HG02870 (cell line): Measurements from ENCODE around the gene ASB12.

Source experiments
- ATAC-seq: cut with Tn5 transposase; IDR thresholded peaks from one replicate; pipeline ENCODE4 v1.9.1; 2021; ENCODE audit warnings: mild to moderate bottlenecking, moderate library complexity; ENCODE audit not compliant: unreplicated experiment

Gene ASB12

DNA sequence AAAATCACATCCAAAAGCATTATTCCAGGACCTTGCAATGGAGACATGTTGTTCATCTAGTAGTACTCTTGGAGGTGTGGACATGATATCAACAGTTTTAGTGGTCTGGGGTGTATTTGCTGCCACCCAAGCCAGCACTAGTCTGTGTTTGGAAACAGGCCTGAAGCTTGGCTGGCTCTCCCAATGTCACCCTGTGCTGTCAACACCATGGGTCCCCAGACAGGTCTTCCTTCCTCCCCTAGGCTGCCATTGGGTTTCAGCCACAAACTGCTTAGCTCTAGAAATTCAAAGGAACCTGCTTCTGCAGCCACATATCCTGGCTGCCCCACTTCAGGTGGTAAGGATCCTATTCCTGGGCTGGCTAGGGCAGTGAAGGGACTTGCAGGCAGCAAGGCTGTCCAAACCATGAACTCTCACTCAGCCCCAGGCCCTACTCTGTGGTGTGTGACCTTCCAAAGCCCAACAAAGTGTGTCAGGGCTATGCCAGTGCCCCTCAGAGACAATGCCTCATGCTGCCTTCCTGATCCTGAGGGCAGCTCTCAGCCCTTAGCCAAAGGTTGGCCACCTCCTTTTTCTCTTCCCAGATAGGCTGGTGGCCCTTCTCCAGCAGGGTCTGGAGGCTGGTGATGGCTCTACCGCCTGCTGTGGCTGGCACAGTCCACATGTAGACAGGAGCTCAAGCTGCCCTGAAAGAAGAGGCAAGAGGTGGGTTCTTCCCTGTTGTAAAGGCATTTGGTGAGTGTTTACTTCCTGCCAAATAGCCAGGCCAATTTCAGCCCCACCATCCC lies 43.2 kb downstream of the ASB12 start:
- ATAC-seq = no peak

DNA sequence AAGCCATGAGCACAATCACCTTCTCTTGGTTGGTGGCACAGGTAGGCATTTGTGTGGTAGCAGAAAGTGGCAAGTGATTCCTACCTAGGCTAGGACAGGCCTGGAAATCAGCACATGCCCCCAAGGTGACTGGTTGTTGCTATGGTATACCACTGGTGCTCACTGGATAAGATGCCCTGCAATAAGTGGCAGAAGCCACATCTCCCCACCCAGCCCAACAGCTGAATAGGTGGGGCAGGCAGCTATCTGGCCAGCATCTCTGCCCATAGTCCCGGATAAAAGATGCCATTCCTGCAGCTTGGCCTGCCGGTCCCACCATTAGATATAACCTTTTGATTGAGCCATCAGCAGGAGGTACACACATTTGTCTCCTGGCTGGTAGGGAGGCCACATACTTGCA lies 46.0 kb downstream of the ASB12 start:
- no peak for ATAC-seq

DNA sequence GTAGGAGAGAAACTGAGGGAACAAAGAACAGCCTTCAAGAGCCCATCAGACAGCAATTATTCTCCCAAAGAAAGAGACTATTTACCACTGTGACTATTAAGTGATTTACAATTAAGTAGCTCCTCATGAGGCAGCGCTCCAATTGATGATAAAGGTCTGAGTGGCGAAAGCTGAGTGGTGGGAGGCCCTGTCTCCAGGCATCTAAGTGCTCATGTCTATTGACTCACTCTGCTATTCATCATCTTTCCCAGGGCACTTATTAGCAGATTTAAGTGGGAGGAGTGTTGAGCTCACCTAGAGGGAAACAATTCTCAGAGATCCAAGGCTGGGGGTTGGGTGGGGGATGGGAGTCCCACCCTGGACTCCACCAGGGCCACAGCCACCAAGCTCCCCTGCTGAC lies 48.2 kb downstream of the ASB12 start:
- no peak for ATAC-seq

DNA sequence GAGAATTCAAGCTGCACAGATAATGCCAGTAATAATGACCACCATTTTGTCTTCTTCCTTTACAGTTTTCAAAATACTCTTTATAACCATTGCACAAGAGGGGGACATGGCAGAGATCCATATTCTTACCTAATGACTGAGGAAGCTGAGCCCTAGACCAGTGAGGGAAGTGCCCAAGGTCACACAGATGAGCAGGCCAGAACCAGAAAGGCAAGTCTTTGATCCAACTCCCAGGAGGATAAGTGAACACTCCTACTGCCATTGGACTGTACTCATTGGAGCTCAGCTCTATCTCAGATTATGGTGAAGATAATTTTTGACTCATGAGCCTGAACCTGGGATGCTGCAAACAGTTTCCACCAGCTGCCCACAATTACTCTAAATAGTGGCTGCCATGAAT lies 53.5 kb downstream of the ASB12 start:
- ATAC-seq = no peak
